Neural cell (in vitro differentiated cells): ENCODE data around the gene SURF4. TPM values are rescaled to one million over a fixed set of nuclear protein-coding genes. Genes with fewer than 3 reads are reported as not detected.

Experiments
- H2AFZ ChIP-seq: fragments of 200-600, 300-800 bp; sonication (generic), shearing (Covaris generic); 2 replicates; pipeline ENCODE4 v1.6.0; 2014; ENCODE audit warnings: low read depth, mild to moderate bottlenecking, antibody characterized with exemption, low read length, moderate library complexity
- H3F3A ChIP-seq: fragments of 200-600 bp; shearing (Covaris generic); 2 replicates; pipeline ENCODE4 v1.6.1; 2016; ENCODE audit warnings: mild to moderate bottlenecking, moderate library complexity, mixed read lengths, antibody characterized with exemption, low read length; ENCODE audit not compliant: insufficient read depth, poor library complexity, severe bottlenecking
- H3K27ac ChIP-seq: fragments of 200-600, 300-800 bp; sonication (generic), shearing (Covaris generic); 2 replicates; pipeline ENCODE4 v1.5.1; 2014; ENCODE audit warnings: mild to moderate bottlenecking, low read length, moderate library complexity
- H3K27me3 ChIP-seq: fragments of 300-800, 200-600 bp; sonication (generic), shearing (Covaris generic); 2 replicates; pipeline ENCODE4 v1.6.0; 2014; ENCODE audit warnings: mild to moderate bottlenecking, low read depth, low read length, moderate library complexity; ENCODE audit not compliant: insufficient read depth
- H3K36me3 ChIP-seq: fragments of 300-800, 200-600 bp; sonication (generic), shearing (Covaris generic); 2 replicates; pipeline ENCODE4 v1.5.1; 2014; ENCODE audit warnings: mild to moderate bottlenecking, antibody characterized with exemption, low read length, moderate library complexity; ENCODE audit not compliant: insufficient read depth
- H3K4me2 ChIP-seq: fragments of 300-800, 200-600 bp; sonication (generic), shearing (Covaris generic); 2 replicates; pipeline ENCODE4 v1.6.0; 2014; ENCODE audit warnings: mild to moderate bottlenecking, low read length
- H3K4me3 ChIP-seq: fragments of 300-800, 200-600 bp; sonication (generic), shearing (Covaris generic); 2 replicates; pipeline ENCODE4 v1.5.1; 2014; ENCODE audit warnings: mild to moderate bottlenecking, low read length, moderate library complexity
- H3K79me2 ChIP-seq: fragments of 200-600 bp; shearing (Covaris generic); replicated peaks from 2 replicates; pipeline ENCODE4 v1.6.0; 2014; ENCODE audit warnings: mild to moderate bottlenecking, low read length, moderate library complexity; ENCODE audit not compliant: insufficient read depth
- H3K9ac ChIP-seq: fragments of 300-800, 200-600 bp; sonication (generic), shearing (Covaris generic); 2 replicates; pipeline ENCODE4 v1.6.1; 2016; ENCODE audit warnings: mild to moderate bottlenecking, low read length, mixed read lengths
- H3K9me2 ChIP-seq: fragments of 200-600 bp; shearing (Covaris generic); 2 replicates; pipeline ENCODE4 v1.6.1; 2016; ENCODE audit warnings: mild to moderate bottlenecking, low read length, mixed read lengths; ENCODE audit not compliant: insufficient read depth
- H3K9me3 ChIP-seq: fragments of 200-600, 300-800 bp; sonication (generic), shearing (Covaris generic); 2 replicates; pipeline ENCODE4 v1.6.1; 2016; ENCODE audit warnings: mild to moderate bottlenecking, mixed run types, low read length, moderate library complexity, mixed read lengths
- H4K20me1 ChIP-seq: fragments of 200-600 bp; shearing (Covaris generic); 2 replicates; pipeline ENCODE4 v1.6.1; 2016; ENCODE audit warnings: mild to moderate bottlenecking, mixed run types; ENCODE audit not compliant: insufficient read depth
- EP300 ChIP-seq: fragments of 450-650 bp; conservative IDR thresholded peaks from 2 replicates; pipeline ENCODE4 v1.6.1; 2014; ENCODE audit warnings: antibody characterized with exemption, mild to moderate bottlenecking, moderate library complexity; ENCODE audit not compliant: poor library complexity, severe bottlenecking
- EZH2 ChIP-seq: fragments of 200-600, 300-800 bp; shearing (Covaris generic), sonication (generic); IDR thresholded peaks from 2 replicates; pipeline ENCODE4 v1.6.1; 2014; ENCODE audit warnings: antibody characterized with exemption, low read length, borderline replicate concordance, mild to moderate bottlenecking; ENCODE audit not compliant: insufficient read depth, poor library complexity, severe bottlenecking
- MXI1 ChIP-seq: fragments of 450-650 bp; conservative IDR thresholded peaks from 2 replicates; pipeline ENCODE4 v1.6.1; 2014; ENCODE audit warnings: antibody characterized with exemption, mild to moderate bottlenecking; ENCODE audit not compliant: poor library complexity, severe bottlenecking
- POLR2AphosphoS5 ChIP-seq: IDR thresholded peaks from 2 replicates; pipeline ENCODE4 v1.6.1; 2012
- RAD21 ChIP-seq: fragments of 450-650 bp; conservative IDR thresholded peaks from 2 replicates; pipeline ENCODE4 v1.6.1; 2014; ENCODE audit warnings: antibody characterized with exemption, mild to moderate bottlenecking, moderate library complexity
- SMC3 ChIP-seq: fragments of 450-650 bp; conservative IDR thresholded peaks from 2 replicates; pipeline ENCODE4 v1.6.1; 2014; ENCODE audit warnings: antibody characterized with exemption, mild to moderate bottlenecking, moderate library complexity; ENCODE audit not compliant: poor library complexity
- TAF1 ChIP-seq: IDR thresholded peaks from 2 replicates; pipeline ENCODE4 v1.6.1; 2012; ENCODE audit warnings: low read depth
- polyA plus RNA-seq: library from polyadenylated mRNA; depleted of rRNA; stranded (reverse); fragments of >200 nt; gene quantifications from 2 replicates; pipeline ENCODE4 v1.2.3, GENCODE V29; 2014
- TF ChIP-seq, protein P1 (sequence below): IDR thresholded peaks from 2 replicates; pipeline ENCODE4 v1.6.1; 2012; ENCODE audit warnings: borderline replicate concordance
- TF ChIP-seq, protein P2 (sequence below): fragments of 450-650 bp; IDR thresholded peaks from 2 replicates; pipeline ENCODE4 v1.5.1; 2014; ENCODE audit warnings: antibody characterized with exemption, mild to moderate bottlenecking, moderate library complexity; ENCODE audit not compliant: poor library complexity, severe bottlenecking

Gene SURF4
- polyA plus RNA-seq, 1 donor from 2014 or later = 78.3 TPM

- H3K36me3 ChIP-seq = no peaks in the 10 kb centered on the region
- no peak overlapping the region for H3K27ac ChIP-seq
- H3F3A ChIP-seq = no peaks in the 10 kb centered on the region
- H3K9ac ChIP-seq = no peak overlapping the region
- H2AFZ ChIP-seq = no peak overlapping the region
- H4K20me1 ChIP-seq = no peaks in the 10 kb centered on the region
- H3K9me3 ChIP-seq = no peaks in the 10 kb centered on the region
- H3K4me3 ChIP-seq = no peak overlapping the region
- no peaks in the 10 kb centered on the region for H3K9me2 ChIP-seq
- no peak overlapping the region for H3K4me2 ChIP-seq
- no peaks in the 10 kb centered on the region for H3K27me3 ChIP-seq
- TF ChIP-seq EP300 (no peak), SMC3 (no peak), POLR2AphosphoS5 (no peak)
- no peaks in the 10 kb centered on the region for H3K79me2 ChIP-seq
These were observed 4.9 kb upstream of the SURF4 start for GRCh38 chr9:133380734-133381133.

- Histone ChIP-seq H3K79me2 (peaks cover 10% of the 10 kb centered on the region), H3K9me2 (no peaks in the 10 kb centered on the region), H4K20me1 (no peaks in the 10 kb centered on the region), H3K9ac (no peak overlapping the region), H3K27me3 (no peaks in the 10 kb centered on the region), H3K4me3 (no peak overlapping the region), H3K4me2 (no peak overlapping the region), H3K9me3 (no peaks in the 10 kb centered on the region), H2AFZ (no peak overlapping the region), H3F3A (no peaks in the 10 kb centered on the region), H3K27ac (no peak overlapping the region), H3K36me3 (no peaks in the 10 kb centered on the region)
- TF ChIP-seq POLR2AphosphoS5 (no peak), EP300 (no peak), EZH2 (no peak)
- TF ChIP-seq, protein P1, sequence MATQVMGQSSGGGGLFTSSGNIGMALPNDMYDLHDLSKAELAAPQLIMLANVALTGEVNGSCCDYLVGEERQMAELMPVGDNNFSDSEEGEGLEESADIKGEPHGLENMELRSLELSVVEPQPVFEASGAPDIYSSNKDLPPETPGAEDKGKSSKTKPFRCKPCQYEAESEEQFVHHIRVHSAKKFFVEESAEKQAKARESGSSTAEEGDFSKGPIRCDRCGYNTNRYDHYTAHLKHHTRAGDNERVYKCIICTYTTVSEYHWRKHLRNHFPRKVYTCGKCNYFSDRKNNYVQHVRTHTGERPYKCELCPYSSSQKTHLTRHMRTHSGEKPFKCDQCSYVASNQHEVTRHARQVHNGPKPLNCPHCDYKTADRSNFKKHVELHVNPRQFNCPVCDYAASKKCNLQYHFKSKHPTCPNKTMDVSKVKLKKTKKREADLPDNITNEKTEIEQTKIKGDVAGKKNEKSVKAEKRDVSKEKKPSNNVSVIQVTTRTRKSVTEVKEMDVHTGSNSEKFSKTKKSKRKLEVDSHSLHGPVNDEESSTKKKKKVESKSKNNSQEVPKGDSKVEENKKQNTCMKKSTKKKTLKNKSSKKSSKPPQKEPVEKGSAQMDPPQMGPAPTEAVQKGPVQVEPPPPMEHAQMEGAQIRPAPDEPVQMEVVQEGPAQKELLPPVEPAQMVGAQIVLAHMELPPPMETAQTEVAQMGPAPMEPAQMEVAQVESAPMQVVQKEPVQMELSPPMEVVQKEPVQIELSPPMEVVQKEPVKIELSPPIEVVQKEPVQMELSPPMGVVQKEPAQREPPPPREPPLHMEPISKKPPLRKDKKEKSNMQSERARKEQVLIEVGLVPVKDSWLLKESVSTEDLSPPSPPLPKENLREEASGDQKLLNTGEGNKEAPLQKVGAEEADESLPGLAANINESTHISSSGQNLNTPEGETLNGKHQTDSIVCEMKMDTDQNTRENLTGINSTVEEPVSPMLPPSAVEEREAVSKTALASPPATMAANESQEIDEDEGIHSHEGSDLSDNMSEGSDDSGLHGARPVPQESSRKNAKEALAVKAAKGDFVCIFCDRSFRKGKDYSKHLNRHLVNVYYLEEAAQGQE = no peak
These were observed 3.6 kb upstream of the SURF4 start for GRCh38 chr9:133379153-133380086.

DNA sequence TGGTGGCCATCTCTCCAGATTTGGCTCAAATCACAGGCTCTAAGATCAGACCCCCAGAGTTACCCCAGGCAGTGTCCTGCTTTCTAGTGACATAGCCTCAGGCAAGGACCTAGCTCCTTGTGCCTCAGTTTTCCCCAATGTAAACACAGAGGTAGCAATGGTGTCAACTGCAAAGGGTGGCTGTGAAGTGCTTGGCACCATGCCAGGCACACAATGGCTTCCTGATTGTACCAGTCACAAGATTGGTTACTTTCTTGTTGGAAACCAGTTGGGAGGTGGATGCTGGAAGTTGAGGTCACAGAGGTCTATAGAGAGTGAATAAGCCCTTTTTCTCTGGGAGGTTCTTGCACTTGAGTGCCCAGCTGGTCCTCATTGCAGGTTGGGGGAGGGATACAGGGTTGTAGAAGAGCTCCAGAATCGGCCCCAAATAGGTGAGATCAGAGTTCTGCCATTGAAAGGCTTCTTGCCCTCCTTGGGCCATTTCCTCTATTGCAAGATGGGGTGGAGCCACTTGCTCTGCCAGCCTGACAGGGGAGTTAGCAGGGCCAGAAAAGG, 2.6 kb upstream of the SURF4 start:
- Histone ChIP-seq H4K20me1 (no peaks in the 10 kb centered on the region), H3K36me3 (no peaks in the 10 kb centered on the region), H3K27ac (no peak overlapping the region), H3F3A (no peaks in the 10 kb centered on the region), H2AFZ (no peak overlapping the region), H3K9ac (no peak overlapping the region), H3K27me3 (no peaks in the 10 kb centered on the region), H3K9me3 (no peaks in the 10 kb centered on the region), H3K9me2 (no peaks in the 10 kb centered on the region), H3K79me2 (peaks cover 17% of the 10 kb centered on the region), H3K4me3 (no peak overlapping the region), H3K4me2 (no peak overlapping the region)
- TF ChIP-seq POLR2AphosphoS5 (no peak), MXI1 (no peak), SMC3 (no peak), EZH2 (no peak), RAD21 (no peak), TAF1 (no peak), EP300 (no peak)
- TF ChIP-seq, protein P1 = no peak
- TF ChIP-seq, protein P2, sequence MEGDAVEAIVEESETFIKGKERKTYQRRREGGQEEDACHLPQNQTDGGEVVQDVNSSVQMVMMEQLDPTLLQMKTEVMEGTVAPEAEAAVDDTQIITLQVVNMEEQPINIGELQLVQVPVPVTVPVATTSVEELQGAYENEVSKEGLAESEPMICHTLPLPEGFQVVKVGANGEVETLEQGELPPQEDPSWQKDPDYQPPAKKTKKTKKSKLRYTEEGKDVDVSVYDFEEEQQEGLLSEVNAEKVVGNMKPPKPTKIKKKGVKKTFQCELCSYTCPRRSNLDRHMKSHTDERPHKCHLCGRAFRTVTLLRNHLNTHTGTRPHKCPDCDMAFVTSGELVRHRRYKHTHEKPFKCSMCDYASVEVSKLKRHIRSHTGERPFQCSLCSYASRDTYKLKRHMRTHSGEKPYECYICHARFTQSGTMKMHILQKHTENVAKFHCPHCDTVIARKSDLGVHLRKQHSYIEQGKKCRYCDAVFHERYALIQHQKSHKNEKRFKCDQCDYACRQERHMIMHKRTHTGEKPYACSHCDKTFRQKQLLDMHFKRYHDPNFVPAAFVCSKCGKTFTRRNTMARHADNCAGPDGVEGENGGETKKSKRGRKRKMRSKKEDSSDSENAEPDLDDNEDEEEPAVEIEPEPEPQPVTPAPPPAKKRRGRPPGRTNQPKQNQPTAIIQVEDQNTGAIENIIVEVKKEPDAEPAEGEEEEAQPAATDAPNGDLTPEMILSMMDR = no peak
